C1 segment of cervical spinal cord (tissue), 14 donors: Measurements from ENCODE around the gene SLC35F6.
"Not testable (repeated sequence)": the region's sequence is repeated elsewhere in the genome, so short reads cannot be mapped to it uniquely, and the experiment has no call there.

Experiments
- DNase-seq, 14 donors: peaks; one replicate each; lab custom pipeline; 2025; lab: John Stamatoyannopoulos, UW

SLC35F6 gene

DNA sequence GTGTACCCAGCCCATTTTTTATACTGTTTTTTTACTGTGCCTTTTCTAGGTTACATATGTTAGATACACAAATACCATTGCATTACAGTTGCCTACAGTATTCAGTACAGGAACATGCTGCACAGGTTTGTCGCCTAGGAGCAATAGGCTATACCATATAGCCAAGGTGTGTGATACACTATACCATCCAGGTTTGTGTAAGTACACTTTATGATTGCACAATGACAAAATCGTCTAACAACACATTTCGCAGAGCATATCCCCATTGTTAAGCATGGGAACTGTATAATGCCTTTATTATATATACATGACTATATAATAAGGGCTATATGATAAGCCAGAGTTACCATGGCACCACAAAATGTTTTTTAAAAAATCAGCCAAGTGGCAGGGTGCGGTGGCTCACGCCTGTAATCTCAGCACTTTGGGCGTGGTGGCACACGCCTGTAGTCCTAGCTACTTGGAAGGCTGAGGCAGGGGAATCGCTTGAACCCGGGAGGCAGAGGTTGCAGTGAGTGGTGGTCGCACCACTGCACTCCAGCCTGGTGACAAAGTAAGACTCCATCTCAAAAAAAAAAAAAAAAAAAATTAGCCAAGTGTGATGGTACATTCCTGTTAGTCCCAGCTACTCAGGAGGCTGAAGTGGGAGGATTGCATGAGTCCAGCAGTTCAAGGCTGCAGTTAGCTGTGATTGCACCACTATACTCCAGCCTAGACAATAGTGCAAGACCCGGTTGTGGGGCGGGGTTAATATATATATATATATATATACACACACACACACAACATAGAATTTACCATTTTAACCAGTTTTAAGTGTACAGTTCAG lies 19.0 kb downstream of the SLC35F6 start:
- DNase-seq: no peak

DNA sequence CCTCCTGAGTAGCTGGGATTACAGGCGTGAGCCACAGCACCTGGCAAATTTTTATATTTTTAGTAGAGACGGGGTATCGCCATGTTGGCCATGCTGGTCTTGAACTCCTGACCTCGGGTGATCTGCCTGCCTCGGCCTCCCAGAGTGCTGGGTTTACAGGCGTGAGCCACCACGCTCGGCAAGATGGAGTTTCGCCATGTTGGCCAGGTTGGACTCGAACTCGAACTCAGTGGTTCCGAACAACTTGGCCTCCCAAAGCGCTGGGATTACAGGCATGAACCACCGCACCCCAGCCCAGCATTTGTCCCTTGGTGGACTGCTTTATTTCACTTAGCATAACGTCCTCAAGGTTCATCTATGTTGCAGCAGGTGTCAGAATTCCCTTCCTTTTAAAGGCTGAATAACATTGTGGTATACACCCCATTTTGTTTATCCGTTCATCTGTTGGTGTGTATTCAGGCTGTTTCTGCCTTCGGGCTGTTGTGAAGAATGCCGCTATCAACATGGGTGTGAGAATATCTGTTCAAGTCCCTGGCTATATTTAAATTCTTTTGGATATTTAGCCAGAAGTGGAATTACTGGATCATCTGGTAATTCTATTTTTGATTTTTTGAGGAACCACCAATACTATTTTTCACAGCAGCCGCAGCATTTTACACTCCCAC lies 20.6 kb downstream of the SLC35F6 start:
- no peak for DNase-seq

DNA sequence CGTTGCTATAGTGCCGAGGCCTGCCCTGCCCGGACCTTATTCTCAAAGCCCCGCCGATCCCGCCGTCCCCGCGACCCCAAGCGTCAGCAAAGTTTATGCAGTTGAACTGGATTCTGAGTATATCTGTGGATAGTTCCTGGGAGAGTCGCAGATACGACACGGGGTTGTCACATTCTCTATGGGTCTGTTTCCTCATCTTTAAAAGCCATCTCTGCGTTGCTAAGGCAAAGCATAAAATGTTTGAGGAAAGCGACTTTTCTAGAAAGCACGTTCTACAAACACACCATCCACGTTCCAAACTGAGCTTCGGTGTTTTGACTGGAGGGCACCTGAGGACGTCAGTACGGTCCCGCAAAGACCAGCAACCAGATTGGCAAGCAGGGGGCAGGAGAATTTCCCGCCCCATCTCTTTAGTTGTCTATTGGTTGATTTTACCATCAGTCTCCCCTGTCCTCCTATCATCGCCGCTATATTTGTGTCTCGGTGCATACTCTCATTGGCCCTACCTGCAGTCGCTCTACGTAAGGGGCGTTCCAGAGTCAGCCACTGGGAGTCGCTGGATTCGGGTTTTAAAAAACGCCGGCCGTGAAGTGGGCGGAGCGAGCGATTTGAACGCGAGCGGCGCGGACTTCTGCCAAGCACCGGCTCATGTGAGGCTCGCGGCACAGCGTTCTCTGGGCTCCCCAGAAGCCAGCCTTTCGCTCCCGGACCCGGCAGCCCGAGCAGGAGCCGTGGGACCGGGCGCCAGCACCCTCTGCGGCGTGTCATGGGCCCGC lies 21.5 kb downstream of the SLC35F6 start, which contains the start of gene CENPA:
CENPA (plus strand) TSS at position 626 of the 776 bp plus-strand sequence; CDS start at position 767, 141 bp downstream.
- peak; percentile 30 to 96 (median 88) for DNase-seq

DNA sequence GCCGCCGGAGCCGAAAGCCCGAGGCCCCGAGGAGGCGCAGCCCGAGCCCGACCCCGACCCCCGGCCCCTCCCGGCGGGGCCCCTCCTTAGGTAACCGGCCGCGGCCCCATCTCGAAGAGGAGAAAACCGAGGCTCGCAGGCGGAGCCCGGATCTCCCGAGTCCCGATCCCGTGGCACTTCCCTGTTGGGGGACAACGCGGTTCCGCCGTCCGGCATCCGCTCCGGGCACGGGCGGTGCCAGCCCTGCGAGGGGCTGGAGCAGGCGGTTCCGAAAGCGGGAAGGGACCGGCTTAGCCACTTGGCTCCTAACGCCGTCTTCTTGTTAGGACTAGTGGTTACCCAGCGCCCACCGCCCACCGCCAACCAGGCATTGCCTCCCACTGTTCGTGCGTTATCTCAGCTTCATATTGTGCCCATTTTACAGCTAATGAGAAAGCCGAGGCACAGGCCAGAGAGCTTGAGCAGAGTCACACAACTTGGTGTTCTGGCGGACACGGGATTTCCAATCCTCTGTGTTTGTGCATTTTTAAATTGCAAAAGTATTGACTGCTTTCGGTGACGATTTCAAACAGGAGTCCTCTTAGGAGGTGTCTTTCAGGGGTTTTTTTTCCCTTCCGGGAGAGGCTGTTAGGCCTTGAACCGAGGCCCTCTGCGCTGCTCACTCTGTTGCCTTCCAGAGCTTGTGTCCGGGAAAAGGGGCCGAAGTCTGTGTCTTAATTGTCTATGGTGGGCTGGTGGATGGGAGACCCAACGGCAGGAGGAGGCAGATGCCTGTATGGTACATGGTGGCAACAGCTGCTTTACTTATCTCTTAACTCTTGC lies 22.3 kb downstream of the SLC35F6 start:
- no peak for DNase-seq

DNA sequence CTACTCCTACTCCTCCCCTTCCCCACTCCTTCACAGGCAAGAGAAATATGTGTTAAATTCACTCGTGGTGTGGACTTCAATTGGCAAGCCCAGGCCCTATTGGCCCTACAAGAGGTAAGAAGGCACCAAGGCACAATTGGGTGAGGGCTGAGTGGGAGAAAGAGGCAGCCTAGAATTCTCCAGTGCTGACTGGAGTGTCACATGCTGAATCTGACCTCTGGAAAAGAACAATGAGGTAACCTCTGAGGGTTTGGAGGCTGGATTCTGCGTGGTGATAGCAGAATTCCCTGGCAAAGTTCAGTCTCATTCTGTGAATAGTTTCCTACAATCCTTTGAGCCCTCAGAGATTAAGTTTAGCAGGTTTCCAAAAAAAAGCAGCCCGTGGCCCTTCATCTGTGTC lies 28.6 kb downstream of the SLC35F6 start:
- DNase-seq: no peak

DNA sequence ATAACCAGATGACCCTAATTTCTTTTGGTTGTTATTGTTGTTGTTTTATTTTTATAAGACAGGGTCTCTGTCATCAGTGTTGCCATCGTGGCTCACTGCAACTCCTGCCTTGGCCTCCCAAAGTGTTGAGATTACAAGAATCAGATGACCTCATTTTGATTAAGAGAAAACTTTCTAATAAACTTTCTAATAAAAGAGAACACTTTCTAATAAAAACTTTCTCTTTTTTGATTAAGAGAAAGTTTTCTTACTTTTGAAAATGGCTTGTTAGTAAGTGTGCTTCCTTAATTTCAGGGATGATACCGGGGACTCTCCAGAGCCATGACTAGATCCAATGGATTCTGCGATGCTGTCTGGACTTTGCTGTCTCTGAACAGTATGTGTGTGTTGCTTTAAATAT lies 29.4 kb downstream of the SLC35F6 start:
- no peak for DNase-seq

DNA sequence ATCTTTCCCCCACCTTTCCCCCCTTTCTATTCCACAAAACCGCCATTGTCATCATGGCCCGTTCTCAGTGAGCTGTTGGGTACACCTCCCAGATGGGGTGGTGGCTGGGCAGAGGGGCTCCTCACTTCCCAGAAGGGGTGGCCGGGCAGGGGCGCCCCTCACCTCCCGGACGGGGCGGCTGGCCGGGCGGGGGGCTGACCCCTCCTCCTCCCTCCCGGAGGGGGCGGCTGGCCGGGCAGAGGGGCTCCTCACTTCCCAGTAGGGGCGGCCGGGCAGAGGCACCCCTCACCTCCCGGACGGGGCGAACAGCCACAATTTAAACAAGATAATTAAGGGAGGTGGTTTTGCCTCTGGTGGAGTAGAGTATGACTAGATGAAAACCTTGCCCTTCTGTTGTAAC lies 31.1 kb downstream of the SLC35F6 start:
- not testable (repeated sequence) for DNase-seq

DNA sequence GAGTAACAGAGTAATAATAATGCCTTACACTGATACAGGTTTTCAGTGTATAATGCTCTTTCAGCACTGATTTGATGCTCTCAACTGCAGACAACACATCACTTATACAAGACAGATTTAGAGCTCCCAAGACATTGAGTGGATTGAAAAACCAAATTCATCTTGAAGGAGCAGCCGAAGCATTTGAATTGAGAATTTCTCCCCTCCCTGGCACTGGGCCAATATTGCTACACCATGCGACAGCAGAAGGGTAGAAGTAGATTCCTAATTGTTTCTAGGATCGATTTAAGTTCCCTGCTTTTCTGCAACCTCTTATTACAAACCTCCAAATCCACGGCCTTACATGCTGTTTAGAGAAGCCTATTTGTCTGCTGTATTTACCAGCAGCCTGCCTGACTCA lies 37.2 kb downstream of the SLC35F6 start:
- DNase-seq: no peak

DNA sequence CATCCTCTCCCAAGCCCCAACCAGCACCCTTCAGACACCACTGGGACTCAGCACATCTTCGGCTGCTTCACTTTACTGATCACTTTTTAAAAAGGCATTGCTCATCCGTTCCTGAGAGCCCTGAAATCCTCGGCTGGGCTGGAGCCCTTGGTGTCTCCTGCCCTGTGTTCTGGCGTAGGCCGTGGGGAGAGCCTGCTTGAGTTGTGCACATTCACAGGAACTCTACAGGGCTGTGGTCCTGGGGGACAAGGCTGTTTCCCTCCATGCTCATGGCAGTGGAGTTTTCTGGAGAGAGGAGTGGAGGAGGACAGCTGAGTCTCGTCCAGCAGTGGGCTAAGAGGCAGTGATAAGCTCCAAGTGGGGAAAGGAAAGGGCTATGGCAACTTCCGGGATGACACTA lies 37.7 kb downstream of the SLC35F6 start:
- DNase-seq: no peak

DNA sequence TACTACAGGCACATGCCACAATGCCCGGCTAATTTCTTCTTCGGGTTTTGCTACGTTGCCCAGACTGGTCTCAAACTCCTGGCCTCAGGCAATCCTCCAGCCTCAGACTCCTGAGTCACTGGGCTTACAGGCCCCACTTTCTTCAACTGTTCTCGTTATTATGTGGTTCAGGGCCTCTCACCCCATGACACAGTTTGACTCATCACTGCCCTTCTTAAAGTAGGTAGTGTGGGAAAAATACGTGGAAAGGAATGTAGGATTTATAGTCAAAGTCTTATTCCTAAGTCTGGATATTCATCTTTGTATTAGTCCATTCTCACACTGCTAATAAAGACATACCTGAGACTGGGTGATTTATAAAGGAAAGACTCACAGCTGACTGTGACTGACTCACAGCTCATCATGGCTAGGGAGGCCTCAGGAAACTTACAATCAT lies 41.2 kb downstream of the SLC35F6 start:
- no peak for DNase-seq

DNA sequence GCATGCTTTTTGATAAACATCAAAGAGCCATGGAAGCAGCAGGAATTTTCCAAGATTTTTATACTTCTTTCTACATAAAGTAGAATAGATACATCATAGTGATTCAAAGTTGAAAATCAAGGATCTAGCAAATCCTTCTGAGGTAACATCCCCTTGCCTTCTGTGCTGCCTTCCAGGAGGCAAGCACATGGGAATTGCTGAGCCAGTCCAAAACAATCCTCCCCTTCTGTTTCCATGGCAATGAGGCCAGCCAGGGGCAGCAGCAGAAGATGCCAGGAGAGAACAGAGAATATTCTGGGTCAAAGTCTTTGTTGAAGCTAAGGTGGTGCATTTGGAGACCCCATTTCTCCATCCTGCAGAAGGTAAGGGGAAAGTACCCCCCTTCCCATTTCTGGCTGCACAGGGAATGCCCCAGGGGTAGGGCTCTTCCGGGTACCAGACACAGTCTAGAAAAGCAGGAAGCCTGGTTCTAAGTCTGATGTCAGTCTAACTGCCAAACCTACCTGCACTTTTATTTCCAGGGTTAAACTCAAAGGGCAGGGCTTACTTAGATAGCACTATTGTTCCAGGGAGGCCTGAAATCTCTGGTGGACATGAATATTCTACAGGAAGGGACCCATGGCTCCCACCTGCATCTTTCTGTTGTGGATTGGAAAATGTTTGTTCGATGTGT lies 43.8 kb downstream of the SLC35F6 start:
- DNase-seq: peak in 2 of 14 donors; percentile 14 to 59

DNA sequence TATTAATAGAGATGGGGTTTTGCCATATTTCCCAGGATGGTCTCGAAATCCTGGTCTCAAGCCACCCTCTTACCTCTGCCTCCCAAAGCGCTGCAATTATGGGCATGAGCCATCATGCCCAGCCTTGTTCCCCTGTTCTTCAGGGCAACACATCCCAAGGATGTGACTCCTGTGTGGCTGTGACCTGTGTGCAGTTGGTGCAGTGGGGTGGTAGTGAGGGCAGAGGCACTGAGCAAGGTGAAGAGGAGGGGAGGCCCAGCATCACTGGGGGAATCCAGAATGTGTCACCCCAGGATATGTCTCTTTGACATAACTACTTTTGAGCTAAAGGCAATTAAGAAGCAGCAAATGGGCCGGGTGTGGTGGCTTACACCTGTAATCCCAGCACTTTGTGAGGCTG lies 45.1 kb downstream of the SLC35F6 start:
- no peak for DNase-seq

DNA sequence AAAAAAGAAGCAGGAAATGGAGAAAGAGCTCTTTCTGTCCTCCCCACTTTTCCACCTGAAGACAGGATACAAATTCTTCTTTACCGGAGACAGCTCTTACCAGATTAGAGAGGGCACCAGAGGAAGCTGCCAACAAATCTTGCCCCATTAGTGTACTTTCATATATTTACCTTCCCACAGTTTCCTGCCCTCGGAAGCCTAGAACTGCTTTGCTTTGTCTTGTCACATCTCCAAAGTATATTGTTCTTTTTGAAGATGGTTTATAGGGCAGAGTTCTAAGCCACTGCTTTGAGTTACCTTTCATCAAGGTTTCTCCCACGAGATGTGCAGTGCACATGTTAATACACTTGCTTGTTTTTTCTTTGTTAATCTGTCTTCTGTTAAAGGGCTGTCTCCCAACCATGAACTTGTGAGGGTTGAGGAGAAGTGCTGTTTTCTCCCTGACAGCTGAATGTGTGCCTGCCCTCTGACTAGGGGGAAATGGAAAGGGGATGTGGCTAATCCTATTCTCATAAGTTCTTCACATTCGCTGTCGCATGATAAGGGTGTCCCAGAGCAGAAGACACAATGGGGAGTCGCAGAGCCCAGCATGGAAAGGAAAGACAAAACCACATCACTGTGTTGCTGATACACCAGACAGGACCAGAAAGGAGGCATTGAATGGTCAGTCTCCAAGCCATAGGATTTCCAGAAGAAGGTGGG lies 45.9 kb downstream of the SLC35F6 start:
- peak in 3 of 14 donors; percentile 12 to 29 (median 19) for DNase-seq

DNA sequence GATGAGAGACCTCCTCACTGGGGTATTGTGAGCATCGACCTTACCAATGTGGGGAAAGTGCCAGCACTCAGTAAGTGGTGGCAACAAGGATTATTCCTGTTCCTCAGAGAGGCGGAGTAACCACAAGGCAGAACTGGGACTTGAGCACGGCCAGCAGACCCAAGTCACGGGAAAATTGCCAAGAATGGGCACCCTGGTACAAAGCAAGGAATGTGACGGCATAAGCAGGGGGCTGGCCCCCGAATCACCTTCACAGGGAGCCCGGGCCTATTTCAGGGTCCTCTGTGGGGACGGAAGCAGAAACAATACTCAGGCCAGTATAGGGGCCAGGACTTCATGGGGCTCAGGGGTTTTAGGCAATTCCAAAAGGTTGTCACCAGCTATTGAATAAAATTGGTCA lies 47.2 kb downstream of the SLC35F6 start:
- no peak for DNase-seq

DNA sequence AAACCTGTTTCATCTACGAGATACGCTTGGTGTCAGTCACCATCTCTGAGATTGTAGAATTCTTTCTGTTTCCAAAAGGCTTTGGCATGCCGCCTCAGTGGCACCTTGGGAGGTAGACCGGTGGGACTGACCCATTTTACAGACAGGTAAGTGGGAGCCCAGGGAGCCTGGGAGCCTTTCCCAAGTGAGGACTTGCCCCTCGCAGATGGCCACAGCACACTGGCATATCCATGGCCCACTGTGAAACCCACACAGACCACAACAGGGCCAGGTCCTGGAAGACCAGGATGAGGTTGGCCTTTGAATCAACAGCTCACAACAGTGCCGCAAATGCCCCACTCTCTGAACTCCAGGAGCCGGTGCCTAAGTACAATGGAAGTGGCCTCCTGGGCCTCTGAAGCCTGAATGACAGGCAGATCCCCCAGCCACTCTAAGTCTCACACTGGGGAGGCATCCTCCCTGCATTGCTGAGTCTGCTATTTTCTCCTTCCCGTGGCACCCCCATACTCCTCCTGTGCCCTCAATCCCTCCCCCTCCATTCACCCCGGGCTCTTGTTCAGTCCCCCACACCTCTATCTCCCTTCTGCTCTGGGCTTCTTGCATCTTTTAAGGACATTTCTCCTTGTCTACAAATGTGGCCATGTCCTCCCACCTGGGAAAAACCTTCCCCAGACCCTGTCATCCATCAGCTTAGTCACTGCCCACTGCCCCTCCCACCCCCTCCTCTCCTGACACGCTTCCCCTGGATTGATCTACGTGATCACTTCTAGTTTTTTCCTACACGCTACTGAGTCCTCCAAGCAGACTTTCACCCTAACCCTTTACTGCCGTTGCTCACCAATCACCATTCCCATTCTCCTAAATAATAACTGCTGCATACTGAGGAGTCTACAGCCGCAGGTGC lies 48.0 kb downstream of the SLC35F6 start:
- no peak for DNase-seq

DNA sequence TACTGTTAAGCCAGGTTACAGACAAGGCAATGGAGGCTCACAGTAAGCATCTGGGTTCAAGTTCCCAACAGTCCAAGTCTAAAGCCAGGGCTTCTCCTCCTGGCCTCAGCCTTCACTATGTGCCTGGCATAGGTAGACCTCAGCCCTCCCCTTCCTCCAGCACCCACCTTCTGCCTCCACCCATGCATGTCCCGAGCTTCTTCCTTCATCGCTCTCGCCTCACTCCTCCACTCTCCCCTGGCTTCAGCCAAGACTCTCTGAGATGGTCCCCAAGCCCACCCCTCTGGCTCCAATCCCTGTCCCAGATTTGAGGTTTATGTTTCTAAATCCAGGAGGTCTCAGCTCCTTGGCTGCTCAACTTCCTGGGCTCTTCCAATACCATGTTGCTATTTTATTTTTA lies 48.6 kb downstream of the SLC35F6 start:
- DNase-seq: no peak

DNA sequence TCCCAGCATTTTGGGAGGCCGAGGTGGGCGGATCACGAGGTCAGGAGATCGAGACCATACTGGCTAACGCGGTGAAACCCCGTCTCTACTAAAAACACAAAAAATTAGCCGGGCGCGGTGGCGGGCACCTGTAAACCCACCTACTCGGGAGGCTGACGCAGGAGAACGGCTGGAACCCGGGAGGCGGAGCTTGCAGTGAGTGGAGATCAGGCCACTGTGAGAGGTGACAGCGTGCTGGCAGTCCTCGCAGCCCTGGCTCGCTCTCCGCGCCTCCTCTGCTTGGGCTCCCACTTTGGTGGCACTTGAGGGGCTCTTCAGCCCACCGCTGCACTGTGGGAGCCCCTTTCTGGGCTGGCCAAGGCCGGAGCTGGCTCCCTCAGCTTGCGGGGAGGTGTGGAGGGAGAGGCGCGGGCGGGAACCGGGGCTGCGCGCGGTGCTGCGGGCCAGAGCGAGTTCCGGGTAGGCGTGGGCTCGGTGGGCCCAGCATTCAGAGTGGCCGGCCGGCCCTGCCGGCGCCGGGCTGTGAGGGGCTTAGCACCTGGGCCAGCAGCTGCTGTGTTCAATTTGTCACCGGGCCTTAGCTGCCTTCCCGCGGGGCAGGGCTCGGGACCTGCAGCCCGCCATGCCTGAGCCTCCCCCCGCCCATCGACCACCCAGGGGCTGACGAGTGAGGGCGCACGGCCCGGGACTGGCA lies 50.1 kb downstream of the SLC35F6 start:
- not testable (repeated sequence) for DNase-seq

DNA sequence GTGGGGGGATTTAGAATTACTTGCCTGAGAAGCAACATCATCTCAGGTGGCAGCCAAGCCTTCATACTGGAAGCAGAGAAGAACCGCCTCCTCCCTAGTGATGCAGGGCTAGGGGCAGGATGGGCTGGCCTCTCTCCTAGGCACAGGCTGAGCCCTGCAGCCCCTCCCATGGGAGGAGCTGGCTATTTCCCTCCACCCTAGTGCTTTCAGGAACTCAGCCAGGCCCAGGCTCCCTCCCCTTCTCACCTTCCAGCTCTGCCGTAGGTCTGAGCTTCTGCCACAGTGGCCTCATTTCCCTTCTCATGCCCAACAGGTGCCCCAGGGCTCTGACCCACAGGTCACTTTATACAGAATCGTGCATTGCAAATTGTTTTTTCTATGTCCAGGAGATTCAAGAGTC lies 52.8 kb downstream of the SLC35F6 start:
- no peak for DNase-seq
